DND-41 (cell line): ENCODE results near the gene ACOT9.

Source experiments
- ATAC-seq: fragments of 200-7000 bp; cut with Tn5 transposase; 3 replicates; pipeline ENCODE4 v1.9.1; 2021; ENCODE audit warnings: low read depth; ENCODE audit not compliant: insufficient read depth
- DNase-seq: peaks from one replicate; pipeline ENCODE4 v3.0.0-alpha.2; 2020
- H2AFZ ChIP-seq: 2 replicates; pipeline ENCODE4 v1.6.0; 2012; ENCODE audit warnings: low read depth, low read length
- H3K27ac ChIP-seq: 2 replicates; pipeline ENCODE4 v1.5.1; 2012; ENCODE audit warnings: low read length, inconsistent platforms
- H3K27me3 ChIP-seq: fragments of 200-600 bp; sonication (generic); 2 replicates; pipeline ENCODE4 v1.6.0; 2012; ENCODE audit warnings: low read length, mild to moderate bottlenecking, inconsistent platforms; ENCODE audit not compliant: insufficient read depth, poor library complexity
- H3K36me3 ChIP-seq: 2 replicates; pipeline ENCODE4 v1.5.1; 2012; ENCODE audit warnings: low read length, inconsistent platforms; ENCODE audit not compliant: insufficient read depth
- H3K4me1 ChIP-seq: 2 replicates; pipeline ENCODE4 v1.5.1; 2012; ENCODE audit warnings: mild to moderate bottlenecking, low read length; ENCODE audit not compliant: insufficient read depth
- H3K4me2 ChIP-seq: 2 replicates; pipeline ENCODE4 v1.6.0; 2012; ENCODE audit warnings: mild to moderate bottlenecking, moderate library complexity, low read length, inconsistent platforms; ENCODE audit not compliant: insufficient read depth
- H3K4me3 ChIP-seq, 2 experiments: fragments of 200-600 bp in 1 of 2; shearing (Covaris generic) in 1 of 2; 2 replicates each; pipeline ENCODE4 v1.5.1; 2012 to 2016; ENCODE audit warnings: inconsistent platforms in 2 of 2, low read length in 2 of 2, mild to moderate bottlenecking in 2 of 2, low read depth in 1 of 2, moderate library complexity in 1 of 2
- H3K79me2 ChIP-seq: 2 replicates; pipeline ENCODE4 v1.6.0; 2012; ENCODE audit warnings: low read length, inconsistent platforms; ENCODE audit not compliant: insufficient read depth
- H3K9ac ChIP-seq: 2 replicates; pipeline ENCODE4 v1.6.0; 2012; ENCODE audit warnings: low read depth, mild to moderate bottlenecking, inconsistent platforms, low read length, moderate library complexity
- H3K9me3 ChIP-seq: 2 replicates; pipeline ENCODE4 v1.5.1; 2012; ENCODE audit warnings: low read length, moderate library complexity, mild to moderate bottlenecking, inconsistent platforms; ENCODE audit not compliant: insufficient read depth, severe bottlenecking
- H4K20me1 ChIP-seq: 2 replicates; pipeline ENCODE4 v1.6.0; 2012; ENCODE audit warnings: low read length; ENCODE audit not compliant: insufficient read depth
- CTCF ChIP-seq: IDR thresholded peaks from 2 replicates; pipeline ENCODE4 v1.5.1; 2012; ENCODE audit warnings: borderline replicate concordance, low read length, moderate library complexity, mild to moderate bottlenecking; ENCODE audit not compliant: poor library complexity, severe bottlenecking; ENCODE audit errors: extremely low read depth
- EZH2 ChIP-seq: IDR thresholded peaks from 3 replicates; pipeline ENCODE4 v1.6.1; 2012; ENCODE audit warnings: borderline replicate concordance, low read depth, mild to moderate bottlenecking, moderate library complexity, low read length, inconsistent platforms; ENCODE audit not compliant: severe bottlenecking

Gene ACOT9

GRCh38 chrX:23788946-23789345 is 45.9 kb upstream of the ACOT9 start:
- Histone ChIP-seq H3K27me3 (no peaks in the 10 kb centered on the region), H4K20me1 (no peaks in the 10 kb centered on the region), H2AFZ (no peak overlapping the region), H3K79me2 (peaks cover 3% of the 10 kb centered on the region), H3K4me2 (no peak overlapping the region), H3K27ac (no peak overlapping the region), H3K9me3 (no peaks in the 10 kb centered on the region), H3K4me1 (peaks cover 13% of the 10 kb centered on the region), H3K4me3 (no peak overlapping the region), H3K9ac (no peak overlapping the region), H3K36me3 (peaks cover 10% of the 10 kb centered on the region)
- no peak for TF ChIP-seq CTCF
- no peak for TF ChIP-seq EZH2
- ATAC-seq (no peak), DNase-seq (no peak)

- Histone ChIP-seq H3K27me3 (no peaks in the 10 kb centered on the region), H3K9ac (no peak overlapping the region), H3K9me3 (no peaks in the 10 kb centered on the region), H3K36me3 (peaks cover 10% of the 10 kb centered on the region), H3K4me2 (no peak overlapping the region), H4K20me1 (no peaks in the 10 kb centered on the region), H3K4me3 (no peak overlapping the region), H3K4me1 (peaks cover 16% of the 10 kb centered on the region), H3K27ac (no peak overlapping the region), H3K79me2 (peaks cover 8% of the 10 kb centered on the region), H2AFZ (no peak overlapping the region)
- ATAC-seq (no peak), DNase-seq (no peak)
- TF ChIP-seq EZH2 (no peak), CTCF (no peak)
Observed at GRCh38 chrX:23788521-23788920, 45.4 kb upstream of the ACOT9 start.

- no peak overlapping the region for H3K27ac ChIP-seq
- no peak for ATAC-seq
- no peak overlapping the region for H2AFZ ChIP-seq
- no peaks in the 10 kb centered on the region for H3K9me3 ChIP-seq
- peaks cover 10% of the 10 kb centered on the region for H3K36me3 ChIP-seq
- H4K20me1 ChIP-seq, result no peaks in the 10 kb centered on the region
- TF ChIP-seq EZH2 (no peak), CTCF (no peak)
- no peak overlapping the region for H3K9ac ChIP-seq
- no peak for DNase-seq
- peaks cover 10% of the 10 kb centered on the region for H3K79me2 ChIP-seq
- no peak overlapping the region for H3K4me2 ChIP-seq
- H3K4me3 ChIP-seq, result no peak overlapping the region
- no peaks in the 10 kb centered on the region for H3K27me3 ChIP-seq
- H3K4me1 ChIP-seq, result peaks cover 17% of the 10 kb centered on the region
Observed at GRCh38 chrX:23787745-23788118, 44.7 kb upstream of the ACOT9 start.

- Histone ChIP-seq H3K79me2 (peaks cover 10% of the 10 kb centered on the region), H3K4me1 (peaks cover 29% of the 10 kb centered on the region), H2AFZ (no peak overlapping the region), H3K27me3 (no peaks in the 10 kb centered on the region), H3K27ac (no peak overlapping the region), H3K4me2 (no peak overlapping the region), H3K9ac (no peak overlapping the region), H3K9me3 (no peaks in the 10 kb centered on the region), H3K4me3 (no peak overlapping the region), H4K20me1 (no peaks in the 10 kb centered on the region), H3K36me3 (peaks cover 10% of the 10 kb centered on the region)
- ATAC-seq (no peak), DNase-seq (no peak)
- TF ChIP-seq EZH2, result no peak
- no peak for TF ChIP-seq CTCF
Observed at GRCh38 chrX:23786268-23786815, 43.3 kb upstream of the ACOT9 start.
